ENCODE results near the gene ZBTB6.

DNA sequence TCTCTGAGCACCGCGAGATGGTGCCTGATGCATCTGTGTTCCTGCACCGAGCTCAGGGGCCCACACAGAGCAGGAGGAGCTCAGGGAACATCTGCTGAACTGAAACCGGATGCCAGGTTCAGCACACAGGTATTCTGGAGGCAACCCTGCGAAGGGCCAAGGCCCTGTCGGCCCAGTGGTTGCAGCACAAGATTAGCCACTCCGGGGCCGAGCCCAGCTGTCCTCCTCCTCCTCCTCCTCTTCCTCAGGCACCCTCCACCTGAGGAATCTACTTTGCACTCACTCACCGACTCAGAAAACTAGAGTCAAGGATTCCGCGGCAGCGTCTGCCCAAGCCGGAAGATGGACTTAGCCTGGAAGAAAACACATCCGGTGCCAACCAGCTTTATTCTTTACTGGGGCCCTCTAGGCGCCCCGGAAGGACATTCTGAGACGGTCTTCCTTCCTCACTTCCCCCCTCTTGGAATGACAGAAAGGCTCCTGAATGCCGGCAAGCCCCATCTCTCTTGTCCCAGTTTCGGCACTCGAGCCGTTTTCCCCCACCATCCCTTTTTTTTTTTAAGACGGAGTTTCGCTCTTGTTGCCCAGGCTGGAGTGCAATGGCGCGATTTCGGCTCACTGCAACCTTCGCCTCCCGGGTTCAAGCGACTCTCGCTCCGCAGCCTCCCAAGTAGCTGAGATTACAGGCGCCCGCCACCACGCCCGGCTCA, at the start of gene ZBTB6:
- TF ChIP-seq, protein P1, sequence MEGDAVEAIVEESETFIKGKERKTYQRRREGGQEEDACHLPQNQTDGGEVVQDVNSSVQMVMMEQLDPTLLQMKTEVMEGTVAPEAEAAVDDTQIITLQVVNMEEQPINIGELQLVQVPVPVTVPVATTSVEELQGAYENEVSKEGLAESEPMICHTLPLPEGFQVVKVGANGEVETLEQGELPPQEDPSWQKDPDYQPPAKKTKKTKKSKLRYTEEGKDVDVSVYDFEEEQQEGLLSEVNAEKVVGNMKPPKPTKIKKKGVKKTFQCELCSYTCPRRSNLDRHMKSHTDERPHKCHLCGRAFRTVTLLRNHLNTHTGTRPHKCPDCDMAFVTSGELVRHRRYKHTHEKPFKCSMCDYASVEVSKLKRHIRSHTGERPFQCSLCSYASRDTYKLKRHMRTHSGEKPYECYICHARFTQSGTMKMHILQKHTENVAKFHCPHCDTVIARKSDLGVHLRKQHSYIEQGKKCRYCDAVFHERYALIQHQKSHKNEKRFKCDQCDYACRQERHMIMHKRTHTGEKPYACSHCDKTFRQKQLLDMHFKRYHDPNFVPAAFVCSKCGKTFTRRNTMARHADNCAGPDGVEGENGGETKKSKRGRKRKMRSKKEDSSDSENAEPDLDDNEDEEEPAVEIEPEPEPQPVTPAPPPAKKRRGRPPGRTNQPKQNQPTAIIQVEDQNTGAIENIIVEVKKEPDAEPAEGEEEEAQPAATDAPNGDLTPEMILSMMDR (conservative IDR thresholded peaks at IDR 0.05; ENCODE audit: low read depth, low read length), result no peak
- TF ChIP-seq POLR2A (IDR thresholded peaks at IDR 0.05; ENCODE audit: low read depth, low read length), result peak; percentile 69; the same call in 1 of the 2 replicates

Measured in IMR-90 (cell line).